Activated naive CD4-positive, alpha-beta T cell treated with anti-CD3 and anti-CD28 coated beads, Interleukin-2, amount 50 U/mL, for 72 hours (primary cell): ENCODE results near the gene FAM3D. TPM values are rescaled to one million over a fixed set of nuclear protein-coding genes. Genes with fewer than 3 reads are reported as not detected.

Source experiments
- ATAC-seq, 2 donors: fragments of 150-1000 bp; cut with Tn5 transposase; 2 replicates each; pipeline ENCODE4 v1.10.0; 2021; ENCODE audit warnings: mild to moderate bottlenecking in 2 of 2, moderate library complexity in 2 of 2
- DNase-seq, 2 donors: peaks; one replicate each; pipeline ENCODE4 v3.0.0; 2021 to 2022; ENCODE audit warnings: low spot score in 2 of 2
- H3K27ac Mint-ChIP-seq, 2 donors: one replicate each; pipeline ENCODE4 v1.8.0; 2022; ENCODE audit warnings: mild to moderate bottlenecking in 2 of 2, mixed read lengths in 2 of 2
- H3K36me3 Mint-ChIP-seq, 2 donors: one replicate each; pipeline ENCODE4 v1.8.0; 2022; ENCODE audit warnings: mixed read lengths in 2 of 2
- H3K9me3 Mint-ChIP-seq, 2 donors: one replicate each; pipeline ENCODE4 v1.8.0; 2022; ENCODE audit warnings: mixed read lengths in 2 of 2
- total RNA-seq, 2 donors: library from RNA; stranded (reverse); gene quantifications; one replicate each; pipeline ENCODE4 v1.2.3, GENCODE V29; 2022

The FAM3D gene
- total RNA-seq, 2 donors from 2014 or later = not detected

DNA sequence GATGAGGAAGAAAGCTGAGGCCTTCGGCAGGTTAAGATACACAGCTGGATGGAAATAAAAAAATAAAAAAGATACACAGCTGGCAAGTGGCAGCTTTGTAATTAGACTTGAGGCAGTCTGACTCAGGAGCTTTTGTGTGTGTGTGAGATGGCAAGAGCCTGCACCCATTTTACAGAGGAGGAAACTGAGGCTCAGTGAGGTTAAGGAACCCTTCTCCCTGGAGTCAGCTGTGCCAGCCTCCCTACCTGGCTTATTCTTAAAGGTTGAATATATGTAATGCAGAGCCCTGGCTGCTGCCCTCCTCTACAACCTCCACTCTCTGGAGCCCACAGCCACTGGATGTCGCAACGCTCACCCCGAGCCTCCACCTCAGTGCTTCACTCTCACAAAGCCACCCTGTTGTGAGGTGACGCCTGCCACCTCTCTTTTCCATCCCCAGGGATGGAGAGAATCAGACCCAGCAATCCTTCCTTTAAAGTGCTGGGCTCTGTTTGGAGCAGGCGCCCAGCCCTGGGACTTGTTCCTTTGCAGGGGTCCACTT lies 68.7 kb downstream of the FAM3D start:
- H3K27ac Mint-ChIP-seq = no peak overlapping the region
- H3K36me3 Mint-ChIP-seq = no peaks in the 10 kb centered on the region
- no peak for DNase-seq
- ATAC-seq = no peak
- H3K9me3 Mint-ChIP-seq = no peaks in the 10 kb centered on the region

GRCh38 chr3:58596834-58597518 lies 69.6 kb downstream of the FAM3D start:
- no peak for DNase-seq
- H3K36me3 Mint-ChIP-seq = no peaks in the 10 kb centered on the region
- H3K9me3 Mint-ChIP-seq = no peaks in the 10 kb centered on the region
- ATAC-seq = no peak
- H3K27ac Mint-ChIP-seq = no peak overlapping the region

DNA sequence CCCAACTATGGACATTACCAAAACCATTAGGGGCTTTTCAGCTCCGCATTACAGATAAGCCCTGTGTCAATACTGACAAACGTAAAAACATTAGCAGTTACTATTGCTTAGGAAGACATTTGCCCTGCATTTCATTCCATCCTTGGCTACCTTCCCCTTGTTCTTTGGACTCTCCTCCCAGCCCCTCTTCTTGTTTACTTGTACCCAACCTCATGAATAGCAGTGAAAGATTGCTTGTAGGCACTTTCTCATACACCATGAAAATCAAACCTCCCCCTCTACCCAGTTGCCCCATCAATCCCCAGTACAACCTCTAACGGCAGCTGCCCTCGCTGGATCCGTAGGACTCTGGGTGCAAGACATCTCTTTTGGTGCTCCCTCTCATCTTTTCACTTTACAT lies 72.5 kb downstream of the FAM3D start:
- H3K9me3 Mint-ChIP-seq = no peaks in the 10 kb centered on the region
- ATAC-seq (no peak), DNase-seq (no peak)
- no peak overlapping the region for H3K27ac Mint-ChIP-seq
- no peaks in the 10 kb centered on the region for H3K36me3 Mint-ChIP-seq

DNA sequence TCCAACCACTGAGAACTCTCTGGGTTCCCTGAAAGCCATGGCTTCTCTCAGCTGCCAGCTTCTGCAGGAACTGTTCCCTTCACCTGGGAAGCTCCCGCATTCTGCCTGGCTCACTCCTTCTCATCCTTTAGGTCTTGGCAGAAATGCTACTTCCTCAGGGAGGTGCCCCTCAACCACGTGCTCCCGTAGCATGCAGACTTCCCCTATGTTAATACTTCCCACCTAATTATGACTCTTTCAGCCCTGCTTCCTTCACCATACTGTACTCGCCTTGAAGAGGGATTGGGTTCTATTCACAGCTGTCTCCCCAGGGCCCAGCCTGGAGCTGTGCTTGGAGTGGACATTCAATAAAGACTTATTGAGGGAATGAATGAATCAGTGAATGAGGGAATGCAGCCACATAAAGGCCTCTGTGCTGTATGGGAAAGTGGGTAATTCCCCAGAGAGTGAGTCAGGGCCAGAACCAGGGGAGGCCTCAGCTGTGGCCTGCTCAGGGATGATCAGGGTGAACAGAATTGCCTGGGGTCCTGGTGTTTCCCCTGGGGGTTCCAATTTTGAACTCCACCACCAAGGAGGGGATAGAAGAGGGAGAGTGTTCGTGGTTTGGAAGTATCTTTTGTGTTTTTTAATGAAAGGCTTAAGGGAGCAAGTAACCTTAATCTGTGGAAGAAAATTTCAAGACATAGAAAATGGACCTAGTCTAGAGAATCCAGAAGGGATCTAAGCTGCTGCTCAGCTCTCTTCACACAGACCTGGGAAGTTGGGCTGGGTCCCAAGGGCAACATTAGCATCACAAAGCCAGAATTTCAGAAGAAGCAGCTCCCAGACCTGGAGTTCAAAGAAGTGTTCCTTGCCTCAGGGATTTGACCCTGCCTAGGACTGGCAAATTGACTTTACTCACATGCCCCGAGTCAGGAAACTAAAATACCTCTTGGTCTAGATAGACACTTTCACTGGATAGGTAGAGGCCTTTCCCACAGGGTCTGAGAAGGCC lies 74.8 kb downstream of the FAM3D start:
- no peaks in the 10 kb centered on the region for H3K9me3 Mint-ChIP-seq
- DNase-seq (no peak), ATAC-seq (peak; percentile 43 to 99)
- H3K36me3 Mint-ChIP-seq = peaks cover 0 to 5% of the 10 kb centered on the region in 2 donors
- no peak overlapping the region for H3K27ac Mint-ChIP-seq

GRCh38 chr3:58588030-58588614 lies 78.5 kb downstream of the FAM3D start:
- no peak for DNase-seq
- H3K9me3 Mint-ChIP-seq = no peaks in the 10 kb centered on the region
- H3K27ac Mint-ChIP-seq = no peak overlapping the region
- no peak for ATAC-seq
- peaks cover 8 to 13% of the 10 kb centered on the region in 2 donors for H3K36me3 Mint-ChIP-seq

DNA sequence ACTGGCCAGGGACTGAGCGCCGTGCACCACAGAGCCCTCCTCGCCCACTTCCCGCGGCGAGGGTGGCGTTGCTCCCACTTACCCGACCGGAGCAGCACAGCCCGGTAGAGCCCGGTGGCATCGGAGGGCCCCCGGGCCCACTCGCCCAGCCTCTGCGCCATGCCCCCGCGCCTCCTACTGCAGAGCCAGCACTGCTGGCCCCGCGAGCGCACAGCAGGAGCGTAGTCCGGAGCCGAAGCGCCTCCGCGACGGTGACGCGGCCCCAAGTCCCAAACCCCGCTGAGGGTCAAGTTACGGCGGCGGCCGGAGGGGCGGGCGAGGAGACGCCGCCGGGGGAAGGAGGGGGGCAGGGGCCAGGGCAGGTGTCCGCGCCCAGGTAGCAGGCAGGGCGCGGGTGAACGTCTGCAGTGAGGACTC lies 79.8 kb downstream of the FAM3D start:
- Mint-ChIP-seq H3K27ac (no peak overlapping the region), H3K9me3 (no peaks in the 10 kb centered on the region)

GRCh38 chr3:58585994-58586393 lies 80.6 kb downstream of the FAM3D start:
- no peak overlapping the region for H3K27ac Mint-ChIP-seq
- H3K36me3 Mint-ChIP-seq = peaks cover 8 to 13% of the 10 kb centered on the region in 2 donors
- no peaks in the 10 kb centered on the region for H3K9me3 Mint-ChIP-seq
- ATAC-seq = no peak
- DNase-seq = no peak

More for the DNA sequence above, 79.8 kb downstream of the FAM3D start:
- H3K36me3 Mint-ChIP-seq = peaks cover 8 to 13% of the 10 kb centered on the region in 2 donors
- DNase-seq (no peak), ATAC-seq (no peak)

- H3K9me3 Mint-ChIP-seq = no peaks in the 10 kb centered on the region
- peak; percentile 90 to 95 for ATAC-seq
- H3K36me3 Mint-ChIP-seq = peaks cover 8 to 13% of the 10 kb centered on the region in 2 donors
- peak overlapping the region in 1 of 2 donors; percentile 8 for H3K27ac Mint-ChIP-seq
- DNase-seq = peak in 1 of 2 donors; percentile 71
These were observed 81.4 kb downstream of the FAM3D start for GRCh38 chr3:58585005-58585786.

DNA sequence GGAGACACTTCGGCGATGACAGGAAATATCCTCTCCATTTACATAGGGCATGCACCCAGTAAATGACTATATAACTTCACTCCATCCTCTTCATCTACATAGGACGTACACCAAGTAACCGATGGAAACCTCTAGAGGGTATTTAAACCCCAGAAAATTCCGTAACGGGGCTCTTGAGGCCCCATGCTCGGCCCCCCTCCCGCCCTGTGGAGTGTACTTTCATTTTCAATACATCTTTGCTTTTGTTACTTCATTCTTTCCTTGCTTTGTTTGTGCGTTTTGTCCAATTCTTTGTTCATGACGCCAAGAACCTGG lies 81.9 kb downstream of the FAM3D start:
- Mint-ChIP-seq H3K36me3 (peaks cover 8 to 13% of the 10 kb centered on the region in 2 donors), H3K9me3 (no peaks in the 10 kb centered on the region), H3K27ac (peak overlapping the region in 1 of 2 donors; percentile 8)
- DNase-seq = no peak
- peak; percentile 12 to 39 for ATAC-seq

Other genes with a start within 250 kb of the FAM3D start
- gene PDHB, start 232.9 kb downstream of the FAM3D start, total RNA-seq = 10 to 100 TPM; 53.0 to 56.5 TPM
- 1 to 10 TPM; 2.5 to 5.7 TPM for gene KCTD6, start 174.7 kb downstream of the FAM3D start, total RNA-seq
- not detected for gene ACOX2, start 129.6 kb downstream of the FAM3D start, total RNA-seq
- not detected for gene FAM107A, start 89.4 kb downstream of the FAM3D start, total RNA-seq